H1 (cell line): ENCODE data around the gene PPP1R1A. TPM values are rescaled to one million over a fixed set of nuclear protein-coding genes. Genes with fewer than 3 reads are reported as not detected.

Source experiments
- CTCF ChIA-PET: fragments of 300-600 bp; sonication (Branson Sonifier 250); formaldehyde crosslinking; loops from one replicate; lab custom pipeline; 2021; ENCODE audit not compliant: partially characterized antibody; lab: Charles Lee
- POLR2A ChIA-PET: fragments of 300-600 bp; sonication (Branson Sonifier 250); formaldehyde crosslinking; loops from one replicate; lab custom pipeline; 2021; ENCODE audit warnings: inconsistent platforms; ENCODE audit not compliant: partially characterized antibody; lab: Charles Lee
- DNase-seq, 2 experiments: peaks; one replicate each; pipeline versions ENCODE4 v3.0.0 to v3.0.0-alpha.2; 2010 to 2022; ENCODE audit warnings: low spot score in 2 of 2, low read depth in 1 of 2, mixed read lengths in 1 of 2
- FAIRE-seq: peaks from 2 replicates; lab custom pipeline; 2011; peaks lifted over from hg19 to GRCh38; lab: Jason Lieb, UNC
- H2AFZ ChIP-seq: 2 replicates; pipeline ENCODE4 v1.8.1; 2012; ENCODE audit warnings: low read length, inconsistent platforms
- H2AK5ac ChIP-seq: 2 replicates; pipeline ENCODE4 v1.6.1; 2013; ENCODE audit warnings: low read depth, low read length
- H2BK120ac ChIP-seq: replicated peaks from 2 replicates; pipeline ENCODE3; 2013; ENCODE audit warnings: low read depth, low read length, inconsistent platforms
- H2BK12ac ChIP-seq: 2 replicates; pipeline ENCODE4 v1.6.1; 2013; ENCODE audit warnings: low read depth, low read length
- H2BK15ac ChIP-seq: 2 replicates; pipeline ENCODE4 v1.6.1; 2013; ENCODE audit warnings: low read length
- H2BK20ac ChIP-seq: 2 replicates; pipeline ENCODE4 v1.6.1; 2013; ENCODE audit warnings: low read length
- H2BK5ac ChIP-seq: 2 replicates; pipeline ENCODE4 v1.6.1; 2013; ENCODE audit warnings: low read depth, low read length
- H3K14ac ChIP-seq: 2 replicates; pipeline ENCODE4 v1.6.1; 2013; ENCODE audit warnings: inconsistent platforms; ENCODE audit not compliant: insufficient read length
- H3K18ac ChIP-seq: 2 replicates; pipeline ENCODE4 v1.6.1; 2013; ENCODE audit warnings: low read length; ENCODE audit errors: extremely low read depth
- H3K23ac ChIP-seq: 2 replicates; pipeline ENCODE4 v1.6.1; 2013; ENCODE audit warnings: inconsistent platforms; ENCODE audit not compliant: insufficient read length
- H3K23me2 ChIP-seq: 2 replicates; pipeline ENCODE4 v1.6.1; 2013; ENCODE audit warnings: low read depth, low read length
- H3K27ac ChIP-seq: 2 replicates; pipeline ENCODE4 v1.6.1; 2011; ENCODE audit warnings: low read depth, low read length, inconsistent platforms
- H3K27me3 ChIP-seq, 4 experiments: replicated peaks in 1 of 4; 1 replicate in 1 of 4; 2 replicates in 3 of 4; pipeline versions ENCODE4 v1.6.1 to v1.8.1; 2011 to 2013; ENCODE audit warnings: low read length in 3 of 4, mild to moderate bottlenecking in 3 of 4, inconsistent platforms in 2 of 4, mixed read lengths in 2 of 4, moderate library complexity in 1 of 4; ENCODE audit not compliant: control insufficient read depth in 3 of 4, insufficient read depth in 3 of 4; ENCODE audit errors: extremely low read depth in 1 of 4
- H3K36me3 ChIP-seq, 4 experiments: 2 replicates each; pipeline versions ENCODE4 v1.6.1 to v1.8.1; 2011 to 2013; ENCODE audit warnings: mild to moderate bottlenecking in 4 of 4, low read length in 3 of 4, moderate library complexity in 2 of 4, control low read depth in 1 of 4, inconsistent platforms in 1 of 4; ENCODE audit not compliant: insufficient read depth in 4 of 4, control insufficient read depth in 2 of 4
- H3K4ac ChIP-seq: replicated peaks from 2 replicates; pipeline ENCODE3; 2013; ENCODE audit warnings: low read length, low read depth, mixed read lengths, inconsistent platforms; ENCODE audit not compliant: insufficient read length
- H3K4me1 ChIP-seq, 4 experiments: replicated peaks in 1 of 4; 1 replicate in 1 of 4; 2 replicates in 3 of 4; pipeline versions ENCODE4 v1.6.1 to v1.8.1; 2011 to 2013; ENCODE audit warnings: low read length in 3 of 4, inconsistent platforms in 2 of 4, mixed read lengths in 1 of 4; ENCODE audit not compliant: insufficient read depth in 4 of 4, control insufficient read depth in 3 of 4
- H3K4me2 ChIP-seq, 2 experiments: 2 replicates each; pipeline versions ENCODE4 v1.6.1 to v1.8.1; 2011 to 2013; ENCODE audit warnings: low read depth in 2 of 2, low read length in 2 of 2, control low read depth in 1 of 2, inconsistent platforms in 1 of 2, mild to moderate bottlenecking in 1 of 2; ENCODE audit not compliant: insufficient read depth in 1 of 2
- H3K4me3 ChIP-seq, 4 experiments: fragments of 200-600, 300-600 bp in 1 of 4; sonication (generic), shearing (Covaris generic), sonication (Bioruptor Twin) in 1 of 4; 2 replicates each; pipeline versions ENCODE4 v1.5.1 to v1.8.1; 2011 to 2016; ENCODE audit warnings: low read length in 4 of 4, low read depth in 3 of 4, control low read depth in 2 of 4, inconsistent platforms in 2 of 4, mild to moderate bottlenecking in 2 of 4, mixed read lengths in 1 of 4, moderate library complexity in 1 of 4; ENCODE audit not compliant: insufficient read depth in 2 of 4; ENCODE audit errors: extremely low read depth in 1 of 4
- H3K56ac ChIP-seq: replicated peaks from 2 replicates; pipeline ENCODE3; 2013; ENCODE audit warnings: low read depth, mild to moderate bottlenecking, mixed read lengths, low read length, inconsistent platforms; ENCODE audit not compliant: insufficient read length
- H3K79me1 ChIP-seq: 2 replicates; pipeline ENCODE4 v1.6.1; 2013; ENCODE audit warnings: low read depth, low read length, control low read depth
- H3K79me2 ChIP-seq, 2 experiments: 2 replicates each; pipeline versions ENCODE4 v1.6.1 to v1.8.1; 2012 to 2013; ENCODE audit warnings: low read length in 2 of 2, mild to moderate bottlenecking in 2 of 2, inconsistent platforms in 1 of 2; ENCODE audit not compliant: insufficient read depth in 2 of 2, control insufficient read depth in 1 of 2
- H3K9ac ChIP-seq, 4 experiments: replicated peaks in 1 of 4; 1 replicate in 1 of 4; 2 replicates in 3 of 4; pipeline versions ENCODE4 v1.6.1 to v1.8.1; 2011 to 2013; ENCODE audit warnings: low read depth in 3 of 4, low read length in 3 of 4, control low read depth in 2 of 4, mild to moderate bottlenecking in 2 of 4, moderate library complexity in 2 of 4, inconsistent platforms in 1 of 4; ENCODE audit errors: extremely low read depth in 1 of 4
- H3K9me3 ChIP-seq, 2 experiments: 2 replicates each; pipeline versions ENCODE4 v1.6.1 to v1.8.1; 2012 to 2013; ENCODE audit warnings: mild to moderate bottlenecking in 2 of 2, moderate library complexity in 2 of 2, control low read depth in 1 of 2, inconsistent platforms in 1 of 2, low read depth in 1 of 2, low read length in 1 of 2, mixed read lengths in 1 of 2; ENCODE audit not compliant: insufficient read depth in 2 of 2
- H4K20me1 ChIP-seq, 2 experiments: replicated peaks in 1 of 2; 2 replicates each; pipeline versions ENCODE3 to v1.8.1; 2011 to 2013; ENCODE audit warnings: inconsistent platforms in 2 of 2, low read length in 2 of 2, mild to moderate bottlenecking in 1 of 2; ENCODE audit not compliant: insufficient read depth in 2 of 2, control insufficient read depth in 1 of 2
- H4K5ac ChIP-seq: 2 replicates; pipeline ENCODE4 v1.6.1; 2013; ENCODE audit warnings: low read length, low read depth, mixed read lengths, inconsistent platforms; ENCODE audit not compliant: insufficient read length
- H4K8ac ChIP-seq: 2 replicates; pipeline ENCODE4 v1.8.0; 2013; ENCODE audit warnings: mild to moderate bottlenecking, moderate library complexity, low read length, inconsistent platforms; ENCODE audit not compliant: insufficient read depth; ENCODE audit errors: extremely low read depth
- H4K91ac ChIP-seq: replicated peaks from 2 replicates; pipeline ENCODE3; 2013; ENCODE audit warnings: low read length, mixed read lengths, inconsistent platforms; ENCODE audit not compliant: insufficient read length
- ATF3 ChIP-seq: IDR thresholded peaks from 2 replicates; pipeline ENCODE4 v1.6.1; 2011; ENCODE audit warnings: low read depth, mild to moderate bottlenecking, low read length; ENCODE audit not compliant: insufficient read depth
- CTBP2 ChIP-seq: IDR thresholded peaks from 2 replicates; pipeline ENCODE4 v1.7.0; 2011; ENCODE audit warnings: borderline replicate concordance, mild to moderate bottlenecking, moderate library complexity, mixed read lengths, low read length; ENCODE audit not compliant: insufficient read depth, insufficient read length
- EZH2 ChIP-seq: fragments of 200-600 bp; sonication (generic); IDR thresholded peaks from 2 replicates; pipeline ENCODE4 v1.7.1; 2012; ENCODE audit warnings: low read depth, mild to moderate bottlenecking, moderate library complexity, low read length, inconsistent platforms; ENCODE audit not compliant: severe bottlenecking
- MAX ChIP-seq: IDR thresholded peaks from 2 replicates; pipeline ENCODE4 v1.6.1; 2012; ENCODE audit warnings: inconsistent platforms
- RFX5 ChIP-seq: IDR thresholded peaks from 2 replicates; pipeline ENCODE4 v1.6.1; 2011; ENCODE audit warnings: low read depth, low read length, improper control_type of control experiment, borderline replicate concordance
- SUZ12 ChIP-seq: fragments of 200-600 bp; sonication (generic); IDR thresholded peaks from 2 replicates; pipeline ENCODE4 v1.6.1; 2012; ENCODE audit warnings: mild to moderate bottlenecking, inconsistent platforms, low read length, moderate library complexity, mixed read lengths
- WGBS, 2 experiments: shearing (Covaris generic) in 1 of 2; methylation state at CpG; one replicate each; pipeline versions ENCODE4 v1.1.6 to v1.1.7; 2013 to 2015; ENCODE audit warnings: low lambda C conversion rate in 2 of 2, mixed read lengths in 2 of 2, inconsistent platforms in 1 of 2, low coverage in 1 of 2, missing lambda C conversion rate in 1 of 2; ENCODE audit not compliant: insufficient replicate concordance in 2 of 2, insufficient coverage in 1 of 2, insufficient read length in 1 of 2; ENCODE audit errors: extremely low coverage in 1 of 2, missing lambda C conversion rate in 1 of 2; 5-methylcytosine and 5-hydroxymethylcytosine counted together
- polyA plus RNA-seq, 7 experiments: library from polyadenylated mRNA; depleted of rRNA in 3 of 7; stranded (reverse) in 5 of 7; unstranded in 2 of 7; fragments of >200 nt in 5 of 7; fragments of 200-250 nt in 2 of 7; gene quantifications; 1 replicate in 5 of 7; 2 replicates in 1 of 7; 4 replicates in 1 of 7; pipeline versions ENCODE4 v1.2.1 to v1.2.3, GENCODE V29; 2011 to 2013; ENCODE audit warnings: missing spikeins in 2 of 7, mixed read lengths in 2 of 7
- total RNA-seq: library from RNA; stranded (reverse); fragmentation: NEBNext Ultra II Directional; extraction: Animal tissue kit (Norgen Biotek cat#: 25700); gene quantifications from 2 replicates; pipeline ENCODE4 v1.2.1, GENCODE V29; 2021

PPP1R1A gene
- total and polyA plus RNA-seq, 2 of the 8 experiments (the other 6 are each of a cell fraction or from before 2014, with no cell fraction given), result 5.8 to 13.1 TPM

- Histone ChIP-seq H2BK5ac (no peak overlapping the region), H2AFZ (peak overlapping the region; percentile 24; the same call in 1 of the 2 replicates), H3K4me1 (peaks cover 2 to 15% (median 10%) of the 10 kb centered on the region in 4 experiments), H3K9ac (peak overlapping the region in 1 of 4 experiments; percentile 34; a peak in 2 of 7 replicates), H3K79me1 (no peaks in the 10 kb centered on the region), H3K36me3 (no peaks in the 10 kb centered on the region), H3K9me3 (no peaks in the 10 kb centered on the region), H4K5ac (no peak overlapping the region), H3K79me2 (no peaks in the 10 kb centered on the region), H3K4ac (no peak overlapping the region), H4K20me1 (peaks cover 0 to 2% of the 10 kb centered on the region in 2 experiments), H3K4me3 (peak overlapping the region; percentile 29 to 77 (median 64)), H2BK12ac (peak overlapping the region; percentile 42; the same call in 1 of the 2 replicates), H3K23ac (no peak overlapping the region), H3K27me3 (peaks cover 17 to 75% (median 57%) of the 10 kb centered on the region in 4 experiments), H2AK5ac (peak overlapping the region; percentile 32; the same call in 1 of the 2 replicates), H4K91ac (no peak overlapping the region), H3K4me2 (peak overlapping the region; percentile 76 to 99), H3K18ac (no peak overlapping the region), H2BK120ac (no peak overlapping the region), H4K8ac (no peak overlapping the region), H3K27ac (no peak overlapping the region), H2BK20ac (no peak overlapping the region), H2BK15ac (peak overlapping the region; percentile 54), H3K23me2 (peaks cover 10% of the 10 kb centered on the region; the same call in 1 of the 2 replicates), H3K14ac (no peak overlapping the region), H3K56ac (no peak overlapping the region)
- DNase-seq (no peak), FAIRE-seq (no peak)
- ChIA-PET POLR2A (interaction anchor here (1.1 to 2.7 kb wide), 4 partner anchors 10 to 22 kb away, joined by 3 to 8 read pairs (median 4); no protein-coding TSS in a partner anchor), CTCF (interaction anchor here (0.6 to 6.9 kb wide), 15 partner anchors 9 to 153 kb away, joined by 3 to 59 read pairs (median 6); no protein-coding TSS in a partner anchor)
- TF ChIP-seq RFX5 (no peak), MAX (peak; percentile 60; the same call in 1 of the 2 replicates), SUZ12 (peak; percentile 69; the same call in 1 of the 2 replicates), ATF3 (no peak), EZH2 (peak; percentile 76), CTBP2 (no peak)
- 7% methylated on average over 21 of the region's 22 CpGs; no CpG with 5 or more reads in 1 of the 2 experiments for WGBS, 2 experiments
Measured at GRCh38 chr12:54549774-54550451, 38.5 kb downstream of the PPP1R1A start.
